22Rv1 (cell line): Measurements from ENCODE around the gene LGSN.

ENCODE experiments used
- ZFX ChIP-seq: fragments of 450-650 bp; IDR thresholded peaks from 2 replicates; pipeline ENCODE4 v1.6.1; 2017; ENCODE audit warnings: antibody characterized with exemption, borderline replicate concordance
- TF ChIP-seq, protein P1 (sequence below): fragments of 450-650 bp; IDR thresholded peaks from 2 replicates; pipeline ENCODE4 v1.5.1; 2017; ENCODE audit warnings: mild to moderate bottlenecking

DNA sequence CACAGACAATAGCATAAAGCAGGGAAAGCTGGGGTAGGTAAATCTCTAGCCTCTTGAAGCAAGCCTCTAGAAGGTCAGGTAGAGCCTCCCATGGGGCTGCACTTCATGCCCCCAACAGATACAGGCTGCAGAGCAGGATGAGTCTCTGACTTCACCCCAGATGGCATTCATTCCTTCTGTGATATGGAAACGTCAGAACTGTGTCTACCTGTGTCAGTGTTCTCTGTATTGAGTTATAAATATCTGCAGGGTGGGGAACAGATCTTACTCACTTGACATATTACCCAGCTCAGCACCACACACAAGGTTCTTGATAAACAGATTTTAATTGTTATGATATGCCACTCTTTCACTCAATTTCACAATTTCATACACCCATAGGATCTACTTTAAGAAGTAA, 2.1 kb downstream of the LGSN start:
- TF ChIP-seq, protein P1, sequence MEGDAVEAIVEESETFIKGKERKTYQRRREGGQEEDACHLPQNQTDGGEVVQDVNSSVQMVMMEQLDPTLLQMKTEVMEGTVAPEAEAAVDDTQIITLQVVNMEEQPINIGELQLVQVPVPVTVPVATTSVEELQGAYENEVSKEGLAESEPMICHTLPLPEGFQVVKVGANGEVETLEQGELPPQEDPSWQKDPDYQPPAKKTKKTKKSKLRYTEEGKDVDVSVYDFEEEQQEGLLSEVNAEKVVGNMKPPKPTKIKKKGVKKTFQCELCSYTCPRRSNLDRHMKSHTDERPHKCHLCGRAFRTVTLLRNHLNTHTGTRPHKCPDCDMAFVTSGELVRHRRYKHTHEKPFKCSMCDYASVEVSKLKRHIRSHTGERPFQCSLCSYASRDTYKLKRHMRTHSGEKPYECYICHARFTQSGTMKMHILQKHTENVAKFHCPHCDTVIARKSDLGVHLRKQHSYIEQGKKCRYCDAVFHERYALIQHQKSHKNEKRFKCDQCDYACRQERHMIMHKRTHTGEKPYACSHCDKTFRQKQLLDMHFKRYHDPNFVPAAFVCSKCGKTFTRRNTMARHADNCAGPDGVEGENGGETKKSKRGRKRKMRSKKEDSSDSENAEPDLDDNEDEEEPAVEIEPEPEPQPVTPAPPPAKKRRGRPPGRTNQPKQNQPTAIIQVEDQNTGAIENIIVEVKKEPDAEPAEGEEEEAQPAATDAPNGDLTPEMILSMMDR: no peak
- no peak for TF ChIP-seq ZFX
